Measurements from ENCODE around the gene FER1L5.

GRCh38 chr2:96699621-96700020 lies 57.1 kb downstream of the FER1L5 start:
- TF ChIP-seq CTCF (IDR thresholded peaks at IDR 0.05; ENCODE audit: low read depth, low read length, poor library complexity, severe bottlenecking) (no peak), EZH2phosphoT487 (IDR thresholded peaks at IDR 0.05; ENCODE audit: borderline replicate concordance, low read length) (no peak)
